PC-9 (cell line): ENCODE data around the gene RHCG. TPM values are rescaled to one million over a fixed set of nuclear protein-coding genes. Genes with fewer than 3 reads are reported as not detected.

Source experiments
- BruUV-seq: library from RNA; stranded (reverse); fragments of 400-500 nt; replicated peaks from 2 replicates; lab custom pipeline; 2021; lab: Mats Ljungman, UMichigan
- CTCF ChIA-PET: fragments of 300-600 bp; sonication (Branson Sonifier 250); formaldehyde crosslinking; loops from one replicate; lab custom pipeline; 2022; ENCODE audit warnings: antibody characterized with exemption; lab: Charles Lee
- POLR2A ChIA-PET: fragments of 300-600 bp; sonication (Branson Sonifier 250); formaldehyde crosslinking; loops from one replicate; lab custom pipeline; 2022; ENCODE audit warnings: antibody characterized with exemption; ENCODE audit not compliant: unreplicated experiment; lab: Charles Lee
- DNase-seq, 2 experiments: peaks; one replicate each; pipeline versions ENCODE4 v3.0.0 to v3.0.0-alpha.2; 2015 to 2022; ENCODE audit warnings: mixed read lengths in 1 of 2
- H2AFZ ChIP-seq: fragments of 200-600 bp; sonication (generic); 2 replicates; pipeline ENCODE4 v1.8.1; 2017; ENCODE audit warnings: antibody characterized with exemption
- H3F3A ChIP-seq: fragments of 200-600 bp; sonication (generic); 2 replicates; pipeline ENCODE4 v1.8.1; 2017; ENCODE audit warnings: antibody characterized with exemption, mild to moderate bottlenecking, low read depth; ENCODE audit not compliant: insufficient read depth
- H3K27ac ChIP-seq: fragments of 200-600 bp; sonication (generic); 2 replicates; pipeline ENCODE4 v1.6.1; 2016; ENCODE audit warnings: mixed run types
- H3K27me3 ChIP-seq: fragments of 200-600 bp; sonication (generic); 2 replicates; pipeline ENCODE4 v1.6.1; 2016; ENCODE audit warnings: low read depth, mixed run types; ENCODE audit not compliant: insufficient read depth
- H3K36me3 ChIP-seq: fragments of 200-600 bp; sonication (generic); 2 replicates; pipeline ENCODE4 v1.6.1; 2016; ENCODE audit warnings: low read depth, mixed run types
- H3K4me1 ChIP-seq: fragments of 200-600 bp; sonication (generic); replicated peaks from 2 replicates; pipeline ENCODE4 v1.6.1; 2016; ENCODE audit warnings: mixed run types; ENCODE audit not compliant: insufficient read depth
- H3K4me2 ChIP-seq: fragments of 200-600 bp; sonication (generic); 2 replicates; pipeline ENCODE4 v1.6.1; 2017; ENCODE audit warnings: mixed run types
- H3K4me3 ChIP-seq: fragments of 200-600 bp; sonication (generic); 2 replicates; pipeline ENCODE4 v1.6.1; 2016; ENCODE audit warnings: mixed run types
- H3K79me2 ChIP-seq: fragments of 200-600 bp; sonication (generic); 2 replicates; pipeline ENCODE4 v1.6.1; 2017; ENCODE audit warnings: low read depth, mixed run types
- H3K9me2 ChIP-seq: fragments of 200-600 bp; sonication (generic); 2 replicates; pipeline ENCODE4 v1.8.1; 2017; ENCODE audit warnings: mild to moderate bottlenecking; ENCODE audit not compliant: insufficient read depth
- H3K9me3 ChIP-seq: fragments of 200-600 bp; sonication (generic); 2 replicates; pipeline ENCODE4 v1.8.1; 2016; ENCODE audit warnings: low read depth; ENCODE audit not compliant: insufficient read depth
- H4K20me1 ChIP-seq: fragments of 200-600 bp; sonication (generic); 2 replicates; pipeline ENCODE4 v1.8.1; 2017; ENCODE audit not compliant: insufficient read depth
- EZH2 ChIP-seq: fragments of 200-600 bp; sonication (generic); IDR thresholded peaks from 2 replicates; pipeline ENCODE4 v1.8.0; 2017; ENCODE audit warnings: antibody characterized with exemption, low read depth
- intact Hi-C: fragments of 100-400 bp; cut with micrococcal nuclease; formaldehyde crosslinking; loops from one replicate; pipeline ENCODE4 v1.10.0; 2022; ENCODE audit not compliant: unreplicated experiment
- total RNA-seq: library from RNA; stranded (reverse); gene quantifications from 2 replicates; pipeline ENCODE4 v1.2.3, GENCODE V29; 2021
- TF ChIP-seq, protein P1 (sequence below): fragments of 200-600 bp; sonication (generic); conservative IDR thresholded peaks from 2 replicates; pipeline ENCODE4 v1.6.1; 2017; ENCODE audit warnings: mixed run types, antibody characterized with exemption, mild to moderate bottlenecking, moderate library complexity

The RHCG gene
- total RNA-seq, 1 experiment from 2014 or later = 0.26 TPM

DNA sequence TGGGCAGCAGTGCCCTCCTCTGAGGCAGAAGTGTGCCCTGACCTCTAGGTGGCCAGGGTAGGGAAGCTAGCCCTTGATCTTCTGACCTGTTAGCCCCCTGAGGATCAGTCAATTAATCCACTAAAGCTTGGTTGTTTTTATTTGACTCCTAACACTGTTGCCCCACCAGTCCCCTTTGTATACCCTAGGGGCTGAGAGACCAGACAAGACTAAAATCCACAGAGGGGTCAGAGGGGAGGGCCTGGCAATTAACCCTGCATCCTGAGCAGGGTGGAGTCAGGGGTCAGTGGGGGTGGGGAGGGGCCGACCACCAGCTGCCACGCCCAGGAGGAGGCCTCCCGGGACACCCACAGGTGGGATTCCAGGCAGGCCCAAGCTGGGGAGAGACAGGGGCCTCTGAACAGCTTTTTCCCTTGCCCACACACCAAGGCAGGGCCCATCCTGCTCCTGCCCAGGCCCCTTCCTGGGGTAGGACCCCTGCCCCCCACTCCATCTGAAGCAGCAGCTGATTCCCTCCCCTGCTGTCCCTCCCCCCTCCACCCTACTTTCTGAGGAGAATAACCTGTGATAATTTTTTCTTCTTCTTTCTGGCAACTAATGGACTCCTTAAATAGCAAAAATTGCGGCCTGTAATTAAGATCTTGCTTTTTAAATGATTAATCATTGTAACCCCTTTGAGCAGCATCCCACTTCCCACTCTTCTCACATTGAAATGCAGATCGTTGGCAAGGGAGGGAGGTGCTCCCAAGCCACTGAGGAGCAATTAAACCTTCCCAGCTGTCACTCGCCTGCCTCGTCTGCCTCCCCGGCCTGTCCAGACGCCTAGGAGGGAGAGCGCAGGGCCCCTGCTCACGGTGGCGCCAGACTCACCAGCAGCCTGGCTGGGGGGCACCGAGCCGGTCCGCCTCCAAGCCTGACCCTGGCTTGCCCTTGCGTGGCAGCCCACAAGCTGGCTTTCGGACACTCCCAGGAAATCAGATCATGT lies 51.9 kb downstream of the RHCG start:
- CTCF ChIA-PET = no interaction called here
- Histone ChIP-seq H3K79me2 (no peaks in the 10 kb centered on the region), H3K9me3 (no peaks in the 10 kb centered on the region), H3K36me3 (no peaks in the 10 kb centered on the region), H3K9me2 (no peaks in the 10 kb centered on the region), H2AFZ (no peak overlapping the region), H3K4me3 (no peak overlapping the region), H3K4me1 (no peaks in the 10 kb centered on the region), H3K4me2 (no peak overlapping the region), H3K27me3 (peaks cover 10% of the 10 kb centered on the region), H3K27ac (no peak overlapping the region), H4K20me1 (no peaks in the 10 kb centered on the region), H3F3A (peaks cover 4% of the 10 kb centered on the region; the same call in 1 of the 2 replicates)
- TF ChIP-seq EZH2 = no peak
- TF ChIP-seq, protein P1, sequence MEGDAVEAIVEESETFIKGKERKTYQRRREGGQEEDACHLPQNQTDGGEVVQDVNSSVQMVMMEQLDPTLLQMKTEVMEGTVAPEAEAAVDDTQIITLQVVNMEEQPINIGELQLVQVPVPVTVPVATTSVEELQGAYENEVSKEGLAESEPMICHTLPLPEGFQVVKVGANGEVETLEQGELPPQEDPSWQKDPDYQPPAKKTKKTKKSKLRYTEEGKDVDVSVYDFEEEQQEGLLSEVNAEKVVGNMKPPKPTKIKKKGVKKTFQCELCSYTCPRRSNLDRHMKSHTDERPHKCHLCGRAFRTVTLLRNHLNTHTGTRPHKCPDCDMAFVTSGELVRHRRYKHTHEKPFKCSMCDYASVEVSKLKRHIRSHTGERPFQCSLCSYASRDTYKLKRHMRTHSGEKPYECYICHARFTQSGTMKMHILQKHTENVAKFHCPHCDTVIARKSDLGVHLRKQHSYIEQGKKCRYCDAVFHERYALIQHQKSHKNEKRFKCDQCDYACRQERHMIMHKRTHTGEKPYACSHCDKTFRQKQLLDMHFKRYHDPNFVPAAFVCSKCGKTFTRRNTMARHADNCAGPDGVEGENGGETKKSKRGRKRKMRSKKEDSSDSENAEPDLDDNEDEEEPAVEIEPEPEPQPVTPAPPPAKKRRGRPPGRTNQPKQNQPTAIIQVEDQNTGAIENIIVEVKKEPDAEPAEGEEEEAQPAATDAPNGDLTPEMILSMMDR = no peak
- intact Hi-C loops = loop anchor here (10.0 kb wide), 1 partner anchor 440 kb away; no protein-coding TSS in a partner anchor
- BruUV-seq = no TSS peak
- no peak for DNase-seq
- POLR2A ChIA-PET = interaction anchor here (0.7 kb wide), 1 partner anchor 8 kb away, joined by 9 read pairs; no protein-coding TSS in a partner anchor

DNA sequence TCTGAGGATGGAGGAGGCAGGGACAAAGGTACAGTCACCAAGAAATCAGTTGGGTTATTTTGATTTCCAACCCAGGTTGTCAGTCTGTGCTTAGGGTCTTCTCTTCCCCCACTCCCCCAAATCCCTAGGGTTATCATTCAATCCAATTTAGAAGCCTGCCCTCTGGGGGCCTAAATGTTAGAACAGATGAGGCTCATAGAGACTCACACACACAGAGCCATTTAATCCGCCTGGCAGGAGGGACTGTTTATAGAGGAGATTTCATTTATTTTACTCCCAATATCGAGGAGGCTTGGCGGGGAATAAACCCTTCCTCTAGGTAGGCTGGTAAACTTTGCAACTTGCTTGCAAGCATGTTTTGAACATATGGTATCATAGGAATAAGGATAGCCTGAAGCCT lies 52.8 kb downstream of the RHCG start:
- Histone ChIP-seq H3K9me3 (no peaks in the 10 kb centered on the region), H3F3A (peaks cover 4% of the 10 kb centered on the region; the same call in 1 of the 2 replicates), H2AFZ (no peak overlapping the region), H3K4me3 (no peak overlapping the region), H3K36me3 (no peaks in the 10 kb centered on the region), H3K9me2 (no peaks in the 10 kb centered on the region), H3K27ac (no peak overlapping the region), H4K20me1 (no peaks in the 10 kb centered on the region), H3K27me3 (peaks cover 20% of the 10 kb centered on the region), H3K79me2 (no peaks in the 10 kb centered on the region), H3K4me1 (no peaks in the 10 kb centered on the region), H3K4me2 (no peak overlapping the region)
- DNase-seq = no peak
- TF ChIP-seq EZH2 = no peak
- TF ChIP-seq, protein P1 = no peak
- intact Hi-C loops = loop anchor here (10.0 kb wide), 1 partner anchor 441 kb away; no protein-coding TSS in a partner anchor
- no TSS peak for BruUV-seq
- ChIA-PET CTCF (interaction anchor here (0.6 kb wide), 1 partner anchor 529 kb away, joined by 3 read pairs; no protein-coding TSS in a partner anchor), POLR2A (interaction anchor here (0.7 kb wide), 1 partner anchor 9 kb away, joined by 9 read pairs; no protein-coding TSS in a partner anchor)

DNA sequence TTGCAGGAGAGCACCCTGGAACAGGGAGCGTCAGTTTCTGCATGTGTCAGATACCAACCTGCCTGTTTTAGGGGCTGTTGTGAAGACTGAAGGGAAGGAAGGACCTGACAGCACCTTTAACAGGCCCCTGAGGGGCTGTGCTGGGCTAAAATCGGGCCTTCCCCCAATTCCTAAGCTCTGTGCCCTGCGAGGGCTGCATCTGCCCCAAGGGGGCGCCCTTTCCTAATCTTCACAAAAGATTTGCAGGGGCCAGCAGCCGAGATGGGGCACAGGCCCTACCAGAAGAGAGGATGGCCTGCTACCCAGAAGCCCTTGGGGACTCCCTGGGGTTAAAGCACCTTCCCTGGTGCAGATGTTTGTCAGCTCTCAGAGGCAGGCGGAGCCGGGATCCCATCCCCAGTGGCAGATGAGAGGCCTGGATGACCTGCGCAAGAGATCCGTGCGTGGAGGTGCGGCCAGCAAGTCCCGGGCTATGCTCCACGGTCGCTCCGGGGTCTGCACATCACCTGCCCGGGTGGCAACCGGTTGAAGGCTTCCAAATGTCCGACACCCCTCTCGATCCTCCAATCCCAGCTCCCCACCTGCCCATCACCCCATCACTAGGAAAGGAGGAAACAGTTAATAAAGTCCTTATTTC lies 53.6 kb downstream of the RHCG start:
- no peaks in the 10 kb centered on the region for H3K9me3 ChIP-seq
- H3K27me3 ChIP-seq = peaks cover 28% of the 10 kb centered on the region
- TF ChIP-seq, protein P1 = peak; percentile 84
- no peak for TF ChIP-seq EZH2
- H3K4me3 ChIP-seq = no peak overlapping the region
- POLR2A ChIA-PET = interaction anchor here (0.5 kb wide), 1 partner anchor 102 kb away, joined by 6 read pairs; no protein-coding TSS in a partner anchor
- DNase-seq = peak in 1 of 2 experiments; percentile 56
- intact Hi-C loops = loop anchor here (1.0 to 10.0 kb wide), 2 partner anchors 30 to 442 kb away; no protein-coding TSS in a partner anchor
- H3K36me3 ChIP-seq = no peaks in the 10 kb centered on the region
- no peak overlapping the region for H3K4me2 ChIP-seq
- H3F3A ChIP-seq = peaks cover 4% of the 10 kb centered on the region; the same call in 1 of the 2 replicates
- H3K27ac ChIP-seq = no peak overlapping the region
- H4K20me1 ChIP-seq = no peaks in the 10 kb centered on the region
- H2AFZ ChIP-seq = no peak overlapping the region
- no peaks in the 10 kb centered on the region for H3K9me2 ChIP-seq
- no peaks in the 10 kb centered on the region for H3K79me2 ChIP-seq
- BruUV-seq = no TSS peak
- CTCF ChIA-PET = interaction anchor here (0.5 to 0.6 kb wide), 3 partner anchors 104 to 530 kb away, joined by 3 to 4 read pairs (median 3); no protein-coding TSS in a partner anchor
- no peaks in the 10 kb centered on the region for H3K4me1 ChIP-seq
